K562 (cell line): ENCODE data around the gene TOR1AIP2. TPM values are rescaled to one million over a fixed set of nuclear protein-coding genes. Genes with fewer than 3 reads are reported as not detected.

Experiments
- HNRNPK ChIP-seq: fragments of 200-400 bp; formaldehyde crosslinking; IDR thresholded peaks from one replicate; pipeline ENCODE4 v1.6.1; 2018; ENCODE audit warnings: mild to moderate bottlenecking, low read depth, low read length; ENCODE audit not compliant: poor library complexity, severe bottlenecking
- SREBF2 ChIP-seq: sonication (generic); formaldehyde crosslinking; IDR thresholded peaks from 2 replicates; pipeline ENCODE4 v1.4.0; 2020; ENCODE audit warnings: mild to moderate bottlenecking, missing genetic modification reagents
- TSC22D4 ChIP-seq: fragments of 450-650 bp; IDR thresholded peaks from 2 replicates; pipeline ENCODE4 v1.6.1; 2016; ENCODE audit warnings: missing genetic modification characterization, missing biosample characterization, control low read depth
- ZBTB34 ChIP-seq: fragments of 250-450 bp; sonication (Bioruptor Pico); IDR thresholded peaks from 2 replicates; pipeline ENCODE4 v1.8.0; 2021; ENCODE audit warnings: mild to moderate bottlenecking, moderate library complexity
- polyA plus RNA-seq, 8 experiments: library from polyadenylated mRNA; depleted of rRNA in 4 of 8; stranded (reverse) in 5 of 8; unstranded in 3 of 8; fragments of >200 nt; fragmentation: Nextera tagmentation in 2 of 8; fragmentation: Illumina TruSeq in 1 of 8; extraction: Ambion mirVana in 2 of 8; extraction: Trizol in 1 of 8; gene quantifications; 2 replicates each; pipeline versions ENCODE4 v1.2.1 to v1.2.3, GENCODE V29; 2011 to 2014; ENCODE audit warnings: inconsistent platforms in 1 of 8, missing spikeins in 1 of 8
- total RNA-seq, 7 experiments: library from RNA; depleted of rRNA in 6 of 7; stranded (reverse); fragments of >200 nt in 6 of 7; fragmentation: Illumina TruSeq in 2 of 7; extraction: Trizol in 2 of 7; gene quantifications; 2 replicates each; pipeline versions ENCODE4 v1.2.1 to v1.2.3, GENCODE V29; 2011 to 2021; ENCODE audit warnings: low replicate concordance in 1 of 7

The TOR1AIP2 gene
- total and polyA plus RNA-seq, 9 of the 15 experiments (the other 6 are each of a cell fraction or from before 2014, with no cell fraction given) = 16.7 to 122 (median 41.4) TPM

GRCh38 chr1:179793281-179793680 lies 84.3 kb downstream of the TOR1AIP2 start (continued):
- TF ChIP-seq ZBTB34 (CRISPR knock-in tag) (no peak), SREBF2 (no peak), HNRNPK (no peak), TSC22D4 (tag) (no peak)

Other genes with a start within 250 kb of the TOR1AIP2 start
- gene FAM163A, start 134.5 kb downstream of the TOR1AIP2 start, total RNA-seq (2014; rRNA removed) = not detected in 2 replicates
- not detected in 2 replicates for gene FAM163A, start 134.5 kb downstream of the TOR1AIP2 start, total RNA-seq (2014; rRNA removed; fragmentation: Illumina TruSeq; extraction: Trizol)
- gene FAM163A, start 134.5 kb downstream of the TOR1AIP2 start, total RNA-seq (2015; rRNA removed; fragmentation: Illumina TruSeq; extraction: Trizol) = not detected in 2 replicates
- gene FAM163A, start 134.5 kb downstream of the TOR1AIP2 start, total RNA-seq (2021) = not detected in 2 replicates
- gene FAM163A, start 134.5 kb downstream of the TOR1AIP2 start, polyA plus RNA-seq (2011; rRNA removed) = not detected in 2 replicates
- not detected in 2 replicates for gene FAM163A, start 134.5 kb downstream of the TOR1AIP2 start, polyA plus RNA-seq (2014; fragmentation: Illumina TruSeq; extraction: Trizol)
- not detected for gene FAM163A, start 134.5 kb downstream of the TOR1AIP2 start, polyA plus RNA-seq (2014; fragmentation: Nextera tagmentation; extraction: Ambion mirVana)
- gene FAM163A, start 134.5 kb downstream of the TOR1AIP2 start, polyA plus RNA-seq (2014; rRNA removed) = not detected in 2 replicates
- 21.0 and 29.1 TPM in 2 replicates for gene TOR1AIP1, start 4.5 kb upstream of the TOR1AIP2 start, total RNA-seq (2014; rRNA removed)
- 35.5 and 40.4 TPM in 2 replicates for gene TOR1AIP1, start 4.5 kb upstream of the TOR1AIP2 start, total RNA-seq (2014; rRNA removed; fragmentation: Illumina TruSeq; extraction: Trizol)
- gene TOR1AIP1, start 4.5 kb upstream of the TOR1AIP2 start, total RNA-seq (2015; rRNA removed; fragmentation: Illumina TruSeq; extraction: Trizol) = 34.4 and 38.1 TPM in 2 replicates
- gene TOR1AIP1, start 4.5 kb upstream of the TOR1AIP2 start, total RNA-seq (2021) = 21.7 and 28.0 TPM in 2 replicates
- 30.6 and 36.2 TPM in 2 replicates for gene TOR1AIP1, start 4.5 kb upstream of the TOR1AIP2 start, polyA plus RNA-seq (2011; rRNA removed)
- gene TOR1AIP1, start 4.5 kb upstream of the TOR1AIP2 start, polyA plus RNA-seq (2014; fragmentation: Illumina TruSeq; extraction: Trizol) = 39.3 and 46.9 TPM in 2 replicates
- 10 to 100 TPM; 27.1 to 38.0 TPM for gene TOR1AIP1, start 4.5 kb upstream of the TOR1AIP2 start, polyA plus RNA-seq (2014; fragmentation: Nextera tagmentation; extraction: Ambion mirVana)
- 18.1 and 21.7 TPM in 2 replicates for gene TOR1AIP1, start 4.5 kb upstream of the TOR1AIP2 start, polyA plus RNA-seq (2014; rRNA removed)
- gene CEP350, start 77.0 kb upstream of the TOR1AIP2 start, total RNA-seq (2014; rRNA removed) = 30.4 and 34.2 TPM in 2 replicates
- gene CEP350, start 77.0 kb upstream of the TOR1AIP2 start, total RNA-seq (2014; rRNA removed; fragmentation: Illumina TruSeq; extraction: Trizol) = 56.0 and 66.8 TPM in 2 replicates
- 57.7 and 64.3 TPM in 2 replicates for gene CEP350, start 77.0 kb upstream of the TOR1AIP2 start, total RNA-seq (2015; rRNA removed; fragmentation: Illumina TruSeq; extraction: Trizol)
- gene CEP350, start 77.0 kb upstream of the TOR1AIP2 start, total RNA-seq (2021) = 39.5 and 42.2 TPM in 2 replicates
- 17.7 and 23.3 TPM in 2 replicates for gene CEP350, start 77.0 kb upstream of the TOR1AIP2 start, polyA plus RNA-seq (2011; rRNA removed)
- gene CEP350, start 77.0 kb upstream of the TOR1AIP2 start, polyA plus RNA-seq (2014; fragmentation: Illumina TruSeq; extraction: Trizol) = 23.0 and 28.0 TPM in 2 replicates
- gene CEP350, start 77.0 kb upstream of the TOR1AIP2 start, polyA plus RNA-seq (2014; fragmentation: Nextera tagmentation; extraction: Ambion mirVana) = 1 to 10 TPM; 8.3 to 8.7 TPM
- gene CEP350, start 77.0 kb upstream of the TOR1AIP2 start, polyA plus RNA-seq (2014; rRNA removed) = 17.1 and 20.4 TPM in 2 replicates